ENCODE data around the gene KRTAP4-1.
"Not testable (repeated sequence)": the region's sequence is repeated elsewhere in the genome, so short reads cannot be mapped to it uniquely, and the experiment has no call there.

The KRTAP4-1 gene

GRCh38 chr17:41168121-41168520 lies 16.6 kb downstream of the KRTAP4-1 start, which contains the start of gene KRTAP4-3:
Gene KRTAP4-3, minus strand, starts transcription at chr17:41168221. Its CDS starts 49 bp downstream, at chr17:41168172.
- no peak for DNase-seq

- DNase-seq, result no peak
These were observed 17.1 kb downstream of the KRTAP4-1 start for GRCh38 chr17:41167561-41167960.

- no peak for DNase-seq
These were observed 20.9 kb downstream of the KRTAP4-1 start for GRCh38 chr17:41163828-41164227.

GRCh38 chr17:41160648-41161047 lies 24.1 kb downstream of the KRTAP4-1 start, which contains the start of gene KRTAP4-4:
Gene KRTAP4-4, minus strand, starts transcription at chr17:41160748. Its CDS starts 57 bp downstream, at chr17:41160691.
- peak; percentile 14 for DNase-seq

GRCh38 chr17:41160190-41160589 lies 24.5 kb downstream of the KRTAP4-1 start:
- not testable (repeated sequence) for DNase-seq

GRCh38 chr17:41153856-41154255 lies 30.9 kb downstream of the KRTAP4-1 start:
- DNase-seq, result peak; percentile 38

- DNase-seq, result no peak
These were observed 33.2 kb downstream of the KRTAP4-1 start for GRCh38 chr17:41151525-41151924.

GRCh38 chr17:41150026-41150425 lies 34.7 kb downstream of the KRTAP4-1 start:
- no peak for DNase-seq

GRCh38 chr17:41149652-41149985 lies 35.1 kb downstream of the KRTAP4-1 start, which contains the start of gene KRTAP4-5:
Gene KRTAP4-5, minus strand, starts transcription at chr17:41149825. Its CDS starts 58 bp downstream, at chr17:41149767.
- no peak for DNase-seq

- not testable (repeated sequence) for DNase-seq
These were observed 35.6 kb downstream of the KRTAP4-1 start for GRCh38 chr17:41148971-41149651.

- no peak for DNase-seq
These were observed 37.0 kb downstream of the KRTAP4-1 start for GRCh38 chr17:41147531-41148204.

- DNase-seq, result no peak
These were observed 39.5 kb downstream of the KRTAP4-1 start for GRCh38 chr17:41145261-41145660.

- DNase-seq, result no peak
These were observed 39.9 kb downstream of the KRTAP4-1 start for GRCh38 chr17:41144846-41145245.

- DNase-seq, result no peak
These were observed 43.4 kb downstream of the KRTAP4-1 start for GRCh38 chr17:41141361-41141760.

- no peak for DNase-seq
These were observed 44.2 kb downstream of the KRTAP4-1 start, which contains the start of gene KRTAP4-6 for GRCh38 chr17:41140360-41141131. Gene KRTAP4-6, minus strand, starts transcription at chr17:41140544. Its CDS starts 57 bp downstream, at chr17:41140487.

- DNase-seq, result not testable (repeated sequence)
These were observed 44.8 kb downstream of the KRTAP4-1 start for GRCh38 chr17:41139865-41140264.
